ENCODE measurements around the gene CYBA. TPM values are rescaled to one million over a fixed set of nuclear protein-coding genes. Genes with fewer than 3 reads are reported as not detected.
A peak's percentile ranks its signal among the peaks of the same experiment; 100 is the strongest.

Gene CYBA
- total and polyA plus RNA-seq, 9 of the 15 experiments (the other 6 are each of a cell fraction or from before 2014, with no cell fraction given) = 0.34 to 683 (median 93.0) TPM

- TF ChIP-seq MAZ (CRISPR knock-in tag; conservative IDR thresholded peaks at IDR 0.05 in 1 of 2, IDR thresholded peaks at IDR 0.05 in 1 of 2) (peak; percentile 32 to 83; a peak in 2 of 4 replicates), TOE1 (IDR thresholded peaks at IDR 0.05; ENCODE audit: borderline replicate concordance) (peak; percentile 22; the same call in 1 of the 2 replicates), TOE1 (CRISPR knock-in tag; IDR thresholded peaks at IDR 0.05; ENCODE audit: borderline replicate concordance, low read depth) (no peak), KLF13 (tag; IDR thresholded peaks at IDR 0.05; ENCODE audit: borderline replicate concordance, low read depth) (0 out of 2 replicates have a peak, but pooled peaks have one; percentile 6), ATF7 (IDR thresholded peaks at IDR 0.05) (peak; percentile 59; the same call in 1 of the 2 replicates), DIDO1 (tag; IDR thresholded peaks at IDR 0.05; ENCODE audit: low read depth) (no peak), HCFC1 (IDR thresholded peaks at IDR 0.05; ENCODE audit: low read depth, low read length) (peak; percentile 69), FOXA3 (CRISPR knock-in tag; conservative IDR thresholded peaks at IDR 0.05 in 1 of 2, IDR thresholded peaks at IDR 0.05 in 1 of 2) (no peak), ZBTB9 (CRISPR knock-in tag; IDR thresholded peaks at IDR 0.05) (no peak), NFIC (IDR thresholded peaks at IDR 0.05) (peak; percentile 55), TRIM24 (IDR thresholded peaks at IDR 0.05) (no peak), EZH2 (IDR thresholded peaks at IDR 0.05; ENCODE audit: borderline replicate concordance, low read depth, low read length) (no peak), DMBX1 (CRISPR knock-in tag; IDR thresholded peaks at IDR 0.05; ENCODE audit: borderline replicate concordance) (no peak), XRCC5 (IDR thresholded peaks at IDR 0.05; ENCODE audit: low read depth, low read length) (peak; percentile 85), ZNF318 (IDR thresholded peaks at IDR 0.05; ENCODE audit: borderline replicate concordance in 1 of 2, low read depth in 1 of 2) (no peak), NONO (IDR thresholded peaks at IDR 0.05; ENCODE audit: low read depth in 2 of 2, low read length in 1 of 2) (no peak), ZZZ3 (IDR thresholded peaks at IDR 0.05) (no peak), JUND (IDR thresholded peaks at IDR 0.05; ENCODE audit: borderline replicate concordance, low read depth, low read length) (peak; percentile 70), JUND (tag; IDR thresholded peaks at IDR 0.05; ENCODE audit: borderline replicate concordance, low read depth, low read length) (no peak; the same call in 2 of the 3 replicates)
Observed at GRCh38 chr16:88628512-88628974, 22.3 kb downstream of the CYBA start (continued).
